Measurements from ENCODE around the gene VWA5B1. TPM values are rescaled to one million over a fixed set of nuclear protein-coding genes. Genes with fewer than 3 reads are reported as not detected.

VWA5B1 gene
- total and polyA plus RNA-seq, 2 of the 8 experiments (the other 6 are each of a cell fraction or from before 2014, with no cell fraction given) = 0.54 to 2.3 TPM

DNA sequence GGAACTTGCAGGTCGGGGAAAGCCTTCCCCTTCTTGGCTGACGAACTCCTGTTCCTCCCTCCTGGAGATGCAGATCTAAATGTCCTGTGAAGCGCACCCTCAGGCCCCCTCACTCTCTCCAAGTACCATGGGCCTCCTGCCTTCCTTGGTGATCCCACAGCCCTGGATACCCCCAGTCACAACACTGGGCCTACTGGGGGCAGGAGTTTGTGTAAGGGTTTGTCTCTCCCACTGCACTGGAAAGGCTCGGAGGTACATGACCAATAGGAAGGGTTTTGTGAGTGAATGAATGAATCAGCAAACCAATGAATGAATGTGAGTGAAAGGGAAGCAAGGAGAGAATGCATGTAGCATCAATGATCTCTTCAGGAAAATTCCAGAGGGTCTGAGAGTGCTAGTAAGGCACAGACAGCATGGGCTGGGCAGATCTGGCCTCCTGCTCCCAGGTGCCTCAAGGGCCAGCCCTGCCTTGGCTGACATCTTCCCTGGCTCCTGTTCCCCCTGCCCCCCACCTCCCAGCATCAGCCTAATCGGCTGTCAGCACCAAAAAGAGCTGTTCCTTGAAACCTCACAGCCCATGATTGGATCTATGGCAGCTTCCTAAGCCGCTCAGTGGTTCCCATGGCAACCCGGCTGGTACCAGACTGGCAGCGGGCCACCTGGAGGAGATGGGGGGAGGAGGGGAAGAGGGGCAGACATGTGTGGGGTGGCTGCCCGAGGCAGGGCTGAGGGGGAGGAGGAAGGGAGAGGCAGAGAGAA lies 95.8 kb downstream of the VWA5B1 start:
- Histone ChIP-seq H3K9ac (replicated peaks in 1 of 4; ENCODE audit: extremely low read depth in 1 of 4, low read depth in 3 of 4, low read length in 3 of 4) (no peak overlapping the region), H3K4me3 (ENCODE audit: extremely low read depth in 1 of 4, insufficient read depth in 2 of 4, low read depth in 3 of 4, low read length in 4 of 4) (no peak overlapping the region), H2BK12ac (ENCODE audit: low read depth, low read length) (no peak overlapping the region), H3K79me1 (ENCODE audit: low read depth, low read length) (no peaks in the 10 kb centered on the region), H2BK120ac (replicated peaks; ENCODE audit: low read depth, low read length) (no peak overlapping the region), H2AK5ac (ENCODE audit: low read depth, low read length) (no peak overlapping the region), H3K56ac (replicated peaks; ENCODE audit: insufficient read length, low read depth, low read length) (no peak overlapping the region), H3K4me2 (ENCODE audit: insufficient read depth in 1 of 2, low read depth in 2 of 2, low read length in 2 of 2) (no peak overlapping the region), H4K5ac (ENCODE audit: insufficient read length, low read depth, low read length) (no peak overlapping the region), H3K36me3 (ENCODE audit: control insufficient read depth in 2 of 4, insufficient read depth in 4 of 4, low read length in 3 of 4) (no peaks in the 10 kb centered on the region), H3K23me2 (ENCODE audit: low read depth, low read length) (peaks cover 4% of the 10 kb centered on the region; the same call in 1 of the 2 replicates), H3K4ac (replicated peaks; ENCODE audit: insufficient read length, low read depth, low read length) (no peak overlapping the region), H4K20me1 (replicated peaks in 1 of 2; ENCODE audit: control insufficient read depth in 1 of 2, insufficient read depth in 2 of 2, low read length in 2 of 2) (peaks cover 0 to 3% of the 10 kb centered on the region in 2 experiments), H2AFZ (ENCODE audit: low read length) (no peak overlapping the region), H3K14ac (ENCODE audit: insufficient read length) (no peak overlapping the region), H3K23ac (ENCODE audit: insufficient read length) (no peak overlapping the region), H4K91ac (replicated peaks; ENCODE audit: insufficient read length, low read length) (no peak overlapping the region), H4K8ac (ENCODE audit: extremely low read depth, insufficient read depth, low read length) (no peak overlapping the region), H3K4me1 (replicated peaks in 1 of 4; ENCODE audit: control insufficient read depth in 3 of 4, insufficient read depth in 4 of 4, low read length in 3 of 4) (peaks cover 0 to 7% (median 3%) of the 10 kb centered on the region in 4 experiments; a peak in 3 of 7 replicates), H2BK5ac (ENCODE audit: low read depth, low read length) (no peak overlapping the region), H3K79me2 (ENCODE audit: control insufficient read depth in 1 of 2, insufficient read depth in 2 of 2, low read length in 2 of 2) (no peaks in the 10 kb centered on the region), H2BK20ac (ENCODE audit: low read length) (no peak overlapping the region), H3K18ac (ENCODE audit: extremely low read depth, low read length) (no peak overlapping the region), H3K27me3 (replicated peaks in 1 of 4; ENCODE audit: control insufficient read depth in 3 of 4, extremely low read depth in 1 of 4, insufficient read depth in 3 of 4, low read length in 3 of 4) (peaks cover 0 to 5% (median 1%) of the 10 kb centered on the region in 4 experiments; a peak in 4 of 7 replicates), H2BK15ac (ENCODE audit: low read length) (no peak overlapping the region), H3K27ac (ENCODE audit: low read depth, low read length) (no peak overlapping the region), H3K9me3 (ENCODE audit: insufficient read depth in 2 of 2, low read depth in 1 of 2, low read length in 1 of 2) (no peaks in the 10 kb centered on the region)
- POLR2A ChIA-PET (ENCODE audit: partially characterized antibody) = no interaction called here
- FAIRE-seq (no peak), DNase-seq (ENCODE audit: low read depth in 1 of 2, low spot score in 2 of 2) (no peak)
- 73% methylated on average over 9 of the region's 9 CpGs; no CpG with 5 or more reads in 1 of the 2 experiments for WGBS, 2 experiments (ENCODE audit: extremely low coverage in 1 of 2, insufficient coverage in 1 of 2, insufficient read length in 1 of 2, insufficient replicate concordance in 2 of 2, low coverage in 1 of 2, low lambda C conversion rate in 2 of 2, missing lambda C conversion rate in 1 of 2)
- CTCF ChIA-PET (ENCODE audit: partially characterized antibody) = no interaction called here
- TF ChIP-seq SP1 (IDR thresholded peaks at IDR 0.05; ENCODE audit: low read depth, low read length) = no peak
- no peak for TF ChIP-seq POLR2AphosphoS5 (IDR thresholded peaks at IDR 0.05; ENCODE audit: low read depth, low read length)
- no peak for TF ChIP-seq SIRT6 (IDR thresholded peaks at IDR 0.05; ENCODE audit: low read length)
- no peak for TF ChIP-seq JUN (IDR thresholded peaks at IDR 0.05; ENCODE audit: low read depth, low read length)
- TF ChIP-seq SAP30 (IDR thresholded peaks at IDR 0.05; ENCODE audit: insufficient read depth, insufficient replicate concordance, low read length) = no peak
- TF ChIP-seq GTF2F1 (IDR thresholded peaks at IDR 0.05; ENCODE audit: borderline replicate concordance, low read depth, low read length) = no peak
- no peak for TF ChIP-seq SP4 (IDR thresholded peaks at IDR 0.05; ENCODE audit: low read length)
- no peak for TF ChIP-seq SRF (IDR thresholded peaks at IDR 0.05; ENCODE audit: low read depth, low read length)
- TF ChIP-seq EP300 (IDR thresholded peaks at IDR 0.05; ENCODE audit: borderline replicate concordance in 1 of 2, low read depth in 2 of 2, low read length in 2 of 2) = no peak
- TF ChIP-seq CHD2 (IDR thresholded peaks at IDR 0.05; ENCODE audit: low read length) = no peak
- TF ChIP-seq, protein P1, sequence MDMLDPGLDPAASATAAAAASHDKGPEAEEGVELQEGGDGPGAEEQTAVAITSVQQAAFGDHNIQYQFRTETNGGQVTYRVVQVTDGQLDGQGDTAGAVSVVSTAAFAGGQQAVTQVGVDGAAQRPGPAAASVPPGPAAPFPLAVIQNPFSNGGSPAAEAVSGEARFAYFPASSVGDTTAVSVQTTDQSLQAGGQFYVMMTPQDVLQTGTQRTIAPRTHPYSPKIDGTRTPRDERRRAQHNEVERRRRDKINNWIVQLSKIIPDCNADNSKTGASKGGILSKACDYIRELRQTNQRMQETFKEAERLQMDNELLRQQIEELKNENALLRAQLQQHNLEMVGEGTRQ (IDR thresholded peaks at IDR 0.05; ENCODE audit: low read length) = no peak
- no peak for TF ChIP-seq KDM5A (IDR thresholded peaks at IDR 0.05; ENCODE audit: low read length)
- TF ChIP-seq GABPA (IDR thresholded peaks at IDR 0.05; ENCODE audit: borderline replicate concordance, insufficient read depth, low read length) = no peak

Measured in H1 (cell line).